ENCODE results near the gene JDP2. TPM values are rescaled to one million over a fixed set of nuclear protein-coding genes. Genes with fewer than 3 reads are reported as not detected.

JDP2 gene
- polyA plus RNA-seq, 1 of the 3 experiments (the other 2 are of a cell fraction): 22.3 TPM

- no peaks in the 10 kb centered on the region for H3K9me2 ChIP-seq
- CTCF ChIA-PET: interaction anchor here (0.7 to 4.5 kb wide), 5 partner anchors 19 to 56 kb away, joined by 3 to 13 read pairs (median 4); partner anchors contain the start of gene FLVCR2
- no peaks in the 10 kb centered on the region for H3K4me1 ChIP-seq (ENCODE audit: control insufficient read depth in 1 of 2, insufficient read depth in 2 of 2, low read depth in 1 of 2, low read length in 1 of 2)
- H3K27me3 ChIP-seq (ENCODE audit: insufficient read depth): 0 out of 2 replicates have a peak, but pooled peaks cover 3% of the 10 kb centered on the region
- DNase-seq: no peak
- H4K20me1 ChIP-seq (ENCODE audit: insufficient read depth): no peaks in the 10 kb centered on the region
- no peaks in the 10 kb centered on the region for H3K36me3 ChIP-seq (replicated peaks in 1 of 2; ENCODE audit: control insufficient read depth in 1 of 2, insufficient read depth in 2 of 2, low read length in 1 of 2)
- H3K4me3 ChIP-seq (ENCODE audit: low read depth in 2 of 2, low read length in 1 of 2): no peak overlapping the region
- H3K9me3 ChIP-seq: no peaks in the 10 kb centered on the region
- WGBS (ENCODE audit: low lambda C conversion rate): 69% methylated on average over 11 of the region's 11 CpGs
- H2AFZ ChIP-seq (ENCODE audit: low read depth): no peak overlapping the region
- no peak overlapping the region for H3K27ac ChIP-seq (ENCODE audit: low read depth in 2 of 2, low read length in 1 of 2)
- no peak overlapping the region for H3K4me2 ChIP-seq
- POLR2A ChIA-PET: no interaction called here
- no peak for TF ChIP-seq USF2 (IDR thresholded peaks at IDR 0.05; ENCODE audit: borderline replicate concordance, low read depth, low read length)
- no peak for TF ChIP-seq TCF12 (IDR thresholded peaks at IDR 0.05)
- TF ChIP-seq TAF1 (IDR thresholded peaks at IDR 0.05; ENCODE audit: borderline replicate concordance, low read depth, low read length): no peak
- no peak for TF ChIP-seq POLR2AphosphoS5 (IDR thresholded peaks at IDR 0.05; ENCODE audit: low read depth, low read length)
- no peak for TF ChIP-seq GATA2 (CRISPR knock-in tag; IDR thresholded peaks at IDR 0.05)
- no peak for TF ChIP-seq CTCF (IDR thresholded peaks at IDR 0.05)
- no peak for TF ChIP-seq GABPA (IDR thresholded peaks at IDR 0.05; ENCODE audit: low read depth)
- TF ChIP-seq TEAD4 (IDR thresholded peaks at IDR 0.05; ENCODE audit: borderline replicate concordance, insufficient read depth): no peak
- TF ChIP-seq EZH2phosphoT487 (IDR thresholded peaks at IDR 0.05; ENCODE audit: borderline replicate concordance, low read depth): no peak
- no peak for TF ChIP-seq RAD21 (IDR thresholded peaks at IDR 0.05; ENCODE audit: low read length)
- TF ChIP-seq CHD2 (IDR thresholded peaks at IDR 0.05; ENCODE audit: low read length, partially characterized antibody): no peak
- TF ChIP-seq REST (IDR thresholded peaks at IDR 0.05; ENCODE audit: low read depth, low read length): no peak
- no peak for TF ChIP-seq FOXJ3 (CRISPR knock-in tag; IDR thresholded peaks at IDR 0.05)
- TF ChIP-seq SMC3 (IDR thresholded peaks at IDR 0.05; ENCODE audit: low read depth, low read length): no peak
- TF ChIP-seq MXI1 (IDR thresholded peaks at IDR 0.05; ENCODE audit: low read depth, low read length): no peak
- no peak for TF ChIP-seq RFX5 (IDR thresholded peaks at IDR 0.05; ENCODE audit: low read length)
- TF ChIP-seq RXRA (IDR thresholded peaks at IDR 0.05; ENCODE audit: borderline replicate concordance, low read depth): no peak
- no peaks in the 10 kb centered on the region for H3F3A ChIP-seq (replicated peaks; ENCODE audit: insufficient read depth)
- no peak overlapping the region for H3K9ac ChIP-seq
- H3K79me2 ChIP-seq (ENCODE audit: insufficient read depth): no peaks in the 10 kb centered on the region
Measured at GRCh38 chr14:75521415-75522199, 93.8 kb downstream of the JDP2 start.

All from SK-N-SH (cell line).